Islet of Langerhans (tissue), 1 donor: Measurements from ENCODE around the gene POU6F2.
"Not testable (repeated sequence)": the region's sequence is repeated elsewhere in the genome, so short reads cannot be mapped to it uniquely, and the experiment has no call there.

ENCODE experiments used
- FAIRE-seq: peaks from one replicate; lab custom pipeline; 2011; peaks lifted over from hg19 to GRCh38; lab: Jason Lieb, UNC

Gene POU6F2, protein sequence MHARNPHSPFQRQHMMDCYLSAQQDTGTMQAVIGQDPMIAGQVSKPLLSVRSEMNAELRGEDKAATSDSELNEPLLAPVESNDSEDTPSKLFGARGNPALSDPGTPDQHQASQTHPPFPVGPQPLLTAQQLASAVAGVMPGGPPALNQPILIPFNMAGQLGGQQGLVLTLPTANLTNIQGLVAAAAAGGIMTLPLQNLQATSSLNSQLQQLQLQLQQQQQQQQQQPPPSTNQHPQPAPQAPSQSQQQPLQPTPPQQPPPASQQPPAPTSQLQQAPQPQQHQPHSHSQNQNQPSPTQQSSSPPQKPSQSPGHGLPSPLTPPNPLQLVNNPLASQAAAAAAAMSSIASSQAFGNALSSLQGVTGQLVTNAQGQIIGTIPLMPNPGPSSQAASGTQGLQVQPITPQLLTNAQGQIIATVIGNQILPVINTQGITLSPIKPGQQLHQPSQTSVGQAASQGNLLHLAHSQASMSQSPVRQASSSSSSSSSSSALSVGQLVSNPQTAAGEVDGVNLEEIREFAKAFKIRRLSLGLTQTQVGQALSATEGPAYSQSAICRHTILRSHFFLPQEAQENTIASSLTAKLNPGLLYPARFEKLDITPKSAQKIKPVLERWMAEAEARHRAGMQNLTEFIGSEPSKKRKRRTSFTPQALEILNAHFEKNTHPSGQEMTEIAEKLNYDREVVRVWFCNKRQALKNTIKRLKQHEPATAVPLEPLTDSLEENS

DNA sequence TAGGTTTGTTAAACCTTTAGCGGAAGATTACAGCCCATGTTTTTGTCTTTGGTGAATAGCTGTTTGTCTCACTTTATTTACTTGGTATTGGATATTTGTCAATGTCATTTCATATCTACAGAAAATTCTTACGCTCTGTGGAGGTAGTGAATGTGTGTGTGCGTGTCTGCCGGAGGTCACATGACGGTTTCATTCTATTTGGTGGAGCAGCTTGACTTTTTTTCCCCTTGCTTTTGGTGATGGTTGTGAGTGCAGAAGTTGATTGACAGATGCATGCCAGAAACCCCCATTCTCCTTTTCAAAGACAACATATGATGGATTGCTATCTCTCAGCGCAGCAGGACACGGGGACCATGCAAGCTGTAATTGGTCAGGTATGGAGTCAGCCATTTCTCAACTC lies at the start of gene POU6F2:
Gene POU6F2 (plus strand): TSS at position 225 of the 400 bp plus-strand sequence. CDS start 45 bp downstream, at position 270.
- no peak for FAIRE-seq

DNA sequence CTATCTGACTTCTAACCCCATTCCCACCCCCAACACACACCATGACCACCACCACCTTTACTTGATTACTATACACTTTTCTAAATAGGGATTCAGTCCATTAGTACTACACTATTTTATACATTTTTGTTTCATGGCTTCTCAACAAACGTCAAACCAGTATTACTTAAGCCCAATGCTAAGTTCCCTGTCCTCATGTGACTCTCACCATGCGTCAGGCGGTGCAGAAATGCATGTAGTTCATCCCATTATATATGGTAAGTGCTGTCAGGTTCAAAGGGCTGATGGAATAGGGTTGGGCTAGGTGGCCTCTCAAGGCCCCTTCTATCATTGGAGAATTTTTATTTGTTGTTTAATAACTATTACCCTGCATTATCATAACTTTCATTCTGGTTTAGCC lies 49.2 kb upstream of the POU6F2 start:
- no peak for FAIRE-seq

DNA sequence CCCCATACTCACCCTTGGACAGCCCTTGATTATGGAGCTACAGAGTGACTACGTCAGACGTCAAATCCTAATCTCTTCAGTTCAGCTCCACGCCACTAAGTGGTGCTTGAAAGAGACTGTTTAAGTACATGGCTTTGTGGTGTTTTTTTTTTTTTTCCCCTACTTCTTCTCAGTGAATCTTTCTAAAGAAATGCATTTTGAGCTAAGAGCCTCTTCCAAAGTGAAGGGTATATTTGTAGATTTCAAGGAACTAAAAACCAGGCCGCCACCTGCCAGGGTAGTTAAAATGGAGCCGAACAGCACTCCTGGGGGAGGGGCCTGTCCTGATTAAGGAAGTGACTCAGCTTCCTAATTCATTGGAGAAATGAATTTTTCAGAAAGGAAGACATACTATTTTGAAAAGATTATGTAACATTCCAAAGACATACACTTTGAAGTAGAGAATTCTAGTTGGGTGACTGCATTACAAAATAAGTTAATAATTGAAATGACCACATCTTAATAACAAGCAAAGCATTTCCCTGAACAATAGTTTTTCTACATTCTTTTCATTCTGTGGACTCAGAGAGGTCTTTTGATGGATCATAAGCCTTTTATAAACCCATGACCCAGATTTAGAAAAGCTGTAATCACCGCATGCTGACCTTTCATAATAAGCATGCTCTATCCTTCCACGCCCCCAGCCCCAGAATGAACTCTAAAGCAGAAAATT lies 48.1 kb upstream of the POU6F2 start:
- FAIRE-seq: peak; percentile 60

DNA sequence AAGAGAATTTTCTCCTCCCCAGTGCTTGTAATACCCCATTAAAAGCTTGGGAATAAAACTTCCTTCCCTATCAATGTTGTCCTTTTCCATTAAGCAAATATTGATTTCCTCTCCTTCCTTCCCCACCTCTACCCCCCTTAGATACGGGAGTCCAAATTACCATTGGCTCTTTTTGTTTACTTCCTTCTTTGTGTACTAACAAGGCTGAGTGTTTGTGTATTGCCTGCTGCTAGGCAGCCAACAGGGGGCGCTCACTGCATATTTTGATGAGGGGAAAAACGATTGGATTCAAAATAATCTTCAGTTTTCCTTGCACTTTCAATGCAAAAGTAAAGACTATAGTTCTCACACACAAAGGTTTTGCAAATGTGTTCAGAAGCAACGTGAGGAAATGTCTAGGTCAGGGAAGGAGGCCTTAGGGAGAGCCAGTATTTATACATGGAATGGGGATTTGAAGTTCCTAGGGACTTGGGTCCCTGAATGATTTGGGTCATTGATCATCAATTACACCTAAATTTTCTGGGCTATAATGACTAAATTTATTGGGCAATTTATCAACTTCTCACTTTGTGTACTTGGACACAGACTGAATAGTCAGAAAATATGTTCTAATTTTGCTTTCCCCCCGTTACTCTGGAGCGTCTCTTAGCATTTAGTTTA lies 45.1 kb upstream of the POU6F2 start:
- FAIRE-seq: peak; percentile 69

DNA sequence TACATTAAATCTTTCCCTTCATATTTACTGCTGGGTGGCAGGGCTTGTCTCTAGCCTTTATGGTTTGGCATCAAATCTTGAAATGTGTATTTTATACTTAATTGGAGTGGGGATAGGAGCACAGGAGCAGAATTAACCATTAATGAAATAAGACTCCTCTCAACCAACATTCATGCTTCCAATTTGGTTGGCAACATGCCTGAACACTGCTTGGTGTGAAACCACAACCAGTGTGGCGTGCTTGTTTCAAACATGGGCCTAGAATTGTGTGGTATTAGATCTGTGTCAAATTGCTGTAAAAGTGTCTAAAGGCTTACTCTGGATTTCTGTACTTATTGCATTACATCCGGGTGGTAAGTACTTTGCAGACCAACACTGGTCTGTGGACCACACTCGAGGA lies 43.7 kb upstream of the POU6F2 start:
- FAIRE-seq: no peak

DNA sequence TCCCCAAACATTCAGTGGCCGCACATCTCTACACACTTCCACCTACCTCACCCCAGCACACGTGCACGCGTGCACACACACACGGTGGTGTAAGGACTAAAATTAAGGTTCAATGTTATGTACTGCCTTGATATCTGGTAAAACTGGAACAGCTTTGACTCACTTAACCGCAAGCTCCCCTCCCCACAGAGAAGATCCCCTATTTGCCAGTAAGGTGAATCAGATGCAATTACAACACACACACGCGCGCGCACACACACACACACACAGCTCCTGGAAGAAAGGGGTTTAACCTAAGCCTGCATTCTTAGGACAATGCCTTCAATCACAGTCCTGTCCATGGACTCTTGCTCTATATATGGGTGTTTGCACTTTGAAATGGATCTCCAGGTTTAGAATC lies 43.2 kb upstream of the POU6F2 start:
- no peak for FAIRE-seq

DNA sequence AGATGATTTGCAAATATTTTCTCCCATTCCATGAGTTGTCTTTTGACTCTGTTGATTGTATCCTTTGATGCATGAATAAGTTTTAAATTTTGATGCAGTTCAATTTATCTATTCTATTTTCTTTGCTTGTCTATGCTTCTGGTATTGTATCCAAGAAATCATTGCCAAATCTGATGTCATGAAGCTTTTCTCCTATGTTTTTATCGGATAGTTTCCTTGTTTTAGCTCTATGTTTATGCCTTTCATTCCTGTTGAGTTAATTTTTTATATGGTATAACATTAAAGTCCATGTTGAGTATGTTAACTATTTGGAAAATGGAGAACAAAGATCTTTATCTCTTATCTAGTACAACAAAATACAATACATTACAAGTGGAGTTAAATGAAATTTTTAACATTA lies 41.1 kb upstream of the POU6F2 start:
- FAIRE-seq: peak; percentile 56

DNA sequence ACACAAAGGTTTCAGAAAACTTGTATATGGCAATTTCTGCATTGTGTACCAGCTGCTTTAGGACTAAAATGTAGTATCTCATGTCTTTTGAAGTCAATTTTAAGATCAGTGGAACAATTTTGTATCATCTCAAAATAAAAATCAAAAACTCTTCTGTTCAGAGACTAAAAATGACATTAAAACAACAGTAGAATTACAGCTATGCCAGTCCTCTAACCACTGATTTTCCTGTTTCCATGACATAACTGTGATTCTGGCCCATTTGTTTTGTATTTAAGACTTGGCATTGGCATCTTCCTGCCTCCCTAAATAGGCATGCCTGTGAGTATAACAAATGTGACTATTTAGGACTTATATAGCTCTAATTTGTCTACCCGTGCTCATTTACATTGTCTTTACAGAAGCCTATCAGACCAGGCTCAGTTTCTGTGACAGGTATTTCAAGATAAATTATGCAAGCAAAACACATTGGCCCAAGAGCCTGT lies 39.7 kb upstream of the POU6F2 start:
- FAIRE-seq: no peak

DNA sequence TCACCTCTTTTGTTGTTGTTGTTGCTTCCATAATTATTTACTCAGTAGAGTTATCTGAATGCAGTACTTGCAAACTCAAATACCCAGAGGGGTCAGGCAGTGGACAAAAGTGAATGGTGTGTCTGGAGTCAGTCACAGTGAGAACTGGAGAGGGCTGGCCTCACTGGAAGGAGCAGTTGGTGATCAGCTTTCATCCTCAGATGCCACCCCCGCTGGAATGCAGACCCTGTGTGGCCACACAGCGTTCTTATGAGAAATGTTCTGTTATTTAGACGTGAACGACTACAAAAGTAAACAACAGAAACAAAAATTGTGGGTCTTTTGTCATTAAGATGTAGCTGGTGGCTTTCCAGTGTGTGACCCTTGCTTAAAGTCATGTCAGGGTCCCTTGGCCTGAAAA lies 39.1 kb upstream of the POU6F2 start:
- FAIRE-seq: no peak

DNA sequence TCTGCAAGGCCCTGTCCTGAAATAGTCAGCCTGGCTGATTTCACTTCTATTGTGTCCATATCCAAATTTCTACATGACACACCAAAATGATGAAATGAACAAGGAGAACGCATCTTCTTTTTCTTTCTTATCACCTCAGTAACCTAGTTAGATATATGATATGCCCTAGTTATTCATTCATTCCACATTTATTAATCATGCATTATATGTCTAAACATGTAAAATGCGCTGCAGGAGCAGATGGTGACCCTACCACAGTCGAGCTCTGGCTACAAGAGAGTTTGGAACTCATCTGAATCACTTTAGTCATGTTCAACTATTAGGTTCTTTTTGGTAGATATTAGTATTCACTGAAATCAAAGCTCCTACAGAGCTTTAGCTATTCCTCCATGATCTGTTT lies 36.9 kb upstream of the POU6F2 start:
- no peak for FAIRE-seq

DNA sequence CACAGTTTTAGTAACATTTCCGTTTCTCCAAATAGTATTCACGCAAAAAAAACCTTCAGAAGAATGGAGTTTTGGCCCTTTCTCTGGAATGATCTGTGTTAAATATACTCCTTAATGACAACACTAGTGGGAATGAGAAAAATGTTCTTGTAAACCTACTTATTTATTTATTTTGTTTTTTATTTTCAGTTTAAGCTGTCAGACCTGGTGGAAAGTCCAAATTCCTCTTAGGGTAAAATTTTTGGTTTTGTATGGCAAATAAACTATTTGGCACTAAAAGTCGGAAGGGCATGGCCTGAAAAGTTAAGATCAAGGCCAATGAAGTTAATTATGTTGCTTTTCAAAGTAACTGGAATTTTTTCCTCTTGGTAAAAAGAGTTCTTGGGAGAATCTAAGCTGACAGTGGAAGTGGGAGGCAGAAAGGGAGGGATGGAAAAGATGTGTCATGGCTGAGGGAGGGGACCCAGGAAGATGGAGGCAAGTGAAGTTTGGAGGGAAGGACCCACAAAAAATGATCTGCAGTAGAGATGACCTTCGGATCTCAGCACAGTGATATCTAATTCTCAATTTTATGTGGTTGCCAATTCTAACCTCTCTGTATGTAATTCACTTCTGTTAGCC lies 35.2 kb upstream of the POU6F2 start:
- no peak for FAIRE-seq

DNA sequence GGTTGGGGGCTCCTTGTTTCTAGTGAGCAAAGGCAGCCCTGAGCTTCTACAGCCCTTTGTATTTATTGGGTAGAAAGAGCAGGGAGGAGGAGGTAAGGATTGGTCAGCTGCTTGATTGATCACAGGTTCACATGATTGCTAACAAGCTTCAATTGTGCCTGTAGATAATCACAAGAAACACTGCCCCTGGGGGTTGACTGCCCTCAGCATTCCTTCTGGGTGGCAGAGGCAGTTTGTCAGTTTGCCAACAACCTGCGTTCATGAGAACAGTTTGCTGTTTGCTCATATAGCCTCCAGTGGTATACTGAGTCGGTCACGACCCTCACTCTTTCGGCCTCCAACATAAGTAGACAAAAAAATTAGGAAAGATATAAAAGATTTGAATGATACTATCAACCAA lies 30.2 kb upstream of the POU6F2 start:
- not testable (repeated sequence) for FAIRE-seq

DNA sequence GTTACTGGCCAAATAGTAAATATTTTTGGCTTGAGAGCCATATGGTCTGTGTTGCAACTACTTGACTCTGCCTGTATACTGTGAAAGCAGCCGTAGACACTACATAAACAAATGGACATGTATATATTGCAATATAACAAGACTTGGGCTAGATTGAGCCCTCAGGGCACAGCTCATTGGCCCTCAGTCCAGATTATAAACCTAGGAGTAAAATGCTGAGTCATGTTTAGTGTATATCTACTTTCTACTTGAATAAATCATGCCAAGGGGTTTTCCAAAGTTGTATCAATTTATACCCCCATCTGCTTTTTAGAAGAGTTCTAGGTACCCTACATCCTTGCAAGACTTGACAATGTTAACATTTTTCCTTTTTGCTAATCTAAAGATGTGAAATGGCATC lies 27.4 kb upstream of the POU6F2 start:
- no peak for FAIRE-seq

DNA sequence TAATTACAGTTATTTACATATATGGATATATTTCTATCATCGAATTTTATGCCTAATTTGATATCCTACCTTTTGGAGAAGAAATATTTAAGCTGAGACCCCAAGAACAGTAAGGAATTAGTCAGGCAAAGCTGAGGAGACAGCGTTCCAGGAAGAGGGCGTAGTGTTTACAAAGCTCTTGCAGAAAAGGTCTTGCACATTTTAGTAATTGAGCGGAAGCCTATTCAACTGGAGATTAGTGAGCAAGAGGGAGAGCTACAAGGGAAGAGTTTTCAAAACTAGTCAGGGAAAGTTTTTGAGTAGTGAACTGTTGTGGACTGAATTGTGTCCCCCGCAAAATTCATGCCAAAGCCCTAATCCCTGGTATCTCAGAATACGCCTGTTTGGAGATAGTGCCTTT lies 26.5 kb upstream of the POU6F2 start:
- no peak for FAIRE-seq

DNA sequence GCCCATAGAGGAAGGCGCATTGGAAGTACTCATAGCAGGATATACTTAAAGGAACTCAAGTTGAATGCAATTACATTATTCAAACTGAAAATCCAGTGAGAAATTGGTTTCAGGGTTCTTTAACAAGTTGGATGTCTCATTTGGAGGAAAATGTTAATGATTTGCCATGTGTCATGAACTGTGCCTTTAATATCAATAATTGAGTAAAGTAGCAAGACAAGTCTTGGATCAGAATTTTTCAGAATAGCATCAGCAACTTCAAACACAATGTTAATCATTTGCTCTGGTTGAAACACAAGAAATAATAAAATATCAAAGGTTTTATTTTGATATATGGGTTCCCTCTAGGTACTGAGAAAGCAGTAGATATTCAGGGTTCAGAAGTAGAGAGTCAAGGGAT lies 24.5 kb upstream of the POU6F2 start:
- FAIRE-seq: no peak

DNA sequence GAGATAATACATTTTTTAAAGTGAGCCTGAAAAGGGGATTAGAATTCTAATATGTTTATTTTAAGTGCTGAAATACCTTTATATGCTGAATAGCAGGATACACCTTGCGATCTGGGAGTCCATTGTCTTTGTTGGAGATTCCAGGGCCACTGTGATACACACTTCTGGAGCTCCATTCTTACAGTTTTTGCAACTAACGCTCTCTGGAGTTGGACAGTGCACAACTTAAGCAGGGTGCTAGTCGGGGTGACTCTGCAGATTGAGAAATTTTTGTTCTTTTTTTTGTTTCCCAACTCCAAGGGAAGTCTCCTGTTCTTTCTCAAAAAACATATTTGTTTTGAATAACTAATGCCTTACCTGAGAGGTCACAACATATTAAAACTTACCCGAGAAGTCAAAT lies 23.7 kb upstream of the POU6F2 start:
- no peak for FAIRE-seq

DNA sequence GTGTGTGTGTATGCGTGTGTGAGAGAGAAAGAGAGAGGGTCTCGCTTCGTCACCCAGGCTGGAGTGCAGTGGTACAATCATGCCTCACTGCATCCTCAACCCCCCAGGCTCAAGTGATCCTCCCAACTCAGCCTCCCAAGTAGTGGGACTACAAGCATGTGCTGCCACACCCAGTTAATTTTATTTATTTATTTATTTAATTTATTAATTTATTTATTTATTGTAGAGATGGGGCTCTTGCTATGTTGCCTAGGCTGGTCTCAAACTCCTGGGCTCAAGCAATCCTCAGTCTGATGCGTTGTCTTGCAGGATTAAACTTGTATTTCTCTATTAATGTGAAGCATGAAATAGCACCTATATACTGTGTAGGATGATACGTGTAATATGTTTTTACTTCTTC lies 21.8 kb upstream of the POU6F2 start:
- FAIRE-seq: no peak

DNA sequence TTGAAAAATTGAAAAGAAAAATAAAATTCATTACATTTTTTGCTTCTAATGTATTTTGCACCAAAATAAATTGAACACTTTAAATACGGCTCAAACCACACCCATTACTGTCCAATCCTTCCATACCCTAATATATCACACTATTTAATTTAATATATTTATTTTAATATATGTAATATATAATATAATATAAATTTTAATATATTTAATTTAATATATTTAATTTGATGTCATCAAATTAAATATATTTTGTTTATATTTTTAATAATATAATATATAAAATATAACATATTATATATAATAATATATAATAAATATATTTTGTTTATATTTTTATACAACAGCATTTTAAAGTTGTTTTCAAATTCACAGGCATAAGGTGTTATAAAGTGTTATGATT lies 15.7 kb upstream of the POU6F2 start:
- FAIRE-seq: no peak

DNA sequence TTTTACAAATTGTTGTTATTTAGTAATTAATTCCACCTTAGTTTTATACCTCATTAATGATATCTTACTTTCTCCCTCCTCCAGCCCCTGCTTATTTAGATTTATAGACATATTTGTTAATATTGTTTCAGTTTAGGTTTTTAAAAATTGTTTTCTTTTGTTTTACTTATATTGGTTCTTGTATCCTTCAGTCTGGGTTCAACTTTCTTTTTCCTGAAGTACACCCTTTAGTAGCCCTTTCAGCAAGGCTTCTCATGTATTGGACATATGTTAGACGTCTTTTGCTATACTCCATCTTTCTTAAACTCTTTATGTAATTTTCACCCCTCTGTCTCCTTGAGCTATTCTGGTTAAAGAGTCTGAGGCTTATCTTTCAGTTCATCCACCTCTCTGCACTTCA lies 12.8 kb upstream of the POU6F2 start:
- FAIRE-seq: no peak

DNA sequence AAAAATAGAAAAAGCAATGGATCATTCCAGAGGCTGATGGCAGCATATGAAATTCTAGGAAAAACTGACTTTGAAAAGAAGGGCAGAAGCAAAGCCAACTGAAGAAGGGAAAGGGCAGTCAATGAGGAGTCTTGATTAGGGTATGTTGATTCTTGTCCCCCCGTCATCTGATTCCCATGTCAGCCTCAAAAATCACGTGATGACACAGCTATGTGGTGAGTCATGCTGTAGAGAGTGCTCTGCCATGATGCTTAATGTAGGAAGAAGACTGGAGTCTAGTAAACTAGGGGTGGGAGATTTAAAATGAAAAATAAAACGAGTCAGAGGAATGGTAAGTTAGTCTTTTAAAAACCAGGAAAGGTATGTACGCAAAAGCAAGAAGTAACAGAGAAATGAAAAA lies 3.9 kb upstream of the POU6F2 start:
- FAIRE-seq: no peak

DNA sequence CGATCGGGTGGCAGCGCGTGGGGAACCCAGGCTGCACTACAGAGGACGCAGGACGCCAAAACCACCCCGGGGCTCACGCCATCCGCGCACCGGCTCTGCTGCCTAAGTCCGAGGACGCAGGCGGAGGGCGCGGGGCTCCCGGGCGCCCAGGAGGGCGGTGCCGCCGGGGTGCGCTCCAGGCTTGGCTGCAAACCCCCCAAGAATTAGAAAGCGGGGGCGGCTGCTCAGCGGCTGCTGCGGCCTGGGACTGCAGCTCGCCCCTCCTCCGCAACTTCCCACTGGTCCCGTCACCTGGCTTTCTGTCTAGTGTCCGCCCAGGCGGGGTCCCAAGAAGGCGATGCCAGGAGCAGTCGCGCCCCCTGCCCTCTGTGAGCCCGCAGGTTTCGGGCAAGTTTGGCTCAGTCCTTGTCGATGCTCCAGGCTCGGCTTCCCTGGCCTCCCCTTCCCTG lies 1.7 kb upstream of the POU6F2 start:
- FAIRE-seq: no peak

DNA sequence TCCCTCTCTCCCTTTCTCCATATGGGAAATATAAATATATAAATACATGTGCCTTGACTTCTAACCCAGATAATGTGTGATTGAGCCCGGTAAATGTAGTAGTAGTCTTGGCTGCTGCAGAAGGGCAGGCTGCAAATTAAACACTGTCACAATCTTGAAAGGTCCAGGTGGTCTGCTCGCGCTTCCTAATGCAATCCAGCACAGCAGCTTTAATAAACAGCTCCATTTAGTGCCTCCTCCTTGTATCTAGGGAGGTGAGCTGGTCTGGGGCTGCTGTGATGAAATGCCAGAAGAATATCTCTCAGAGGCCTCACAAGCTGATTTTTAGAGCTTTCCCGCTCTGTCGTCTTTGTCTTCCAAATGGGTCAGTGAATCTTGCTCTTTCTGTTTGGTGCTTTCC lies 782 bp downstream of the POU6F2 start:
- FAIRE-seq: no peak
